Measurements from ENCODE around the gene FYN.

DNA sequence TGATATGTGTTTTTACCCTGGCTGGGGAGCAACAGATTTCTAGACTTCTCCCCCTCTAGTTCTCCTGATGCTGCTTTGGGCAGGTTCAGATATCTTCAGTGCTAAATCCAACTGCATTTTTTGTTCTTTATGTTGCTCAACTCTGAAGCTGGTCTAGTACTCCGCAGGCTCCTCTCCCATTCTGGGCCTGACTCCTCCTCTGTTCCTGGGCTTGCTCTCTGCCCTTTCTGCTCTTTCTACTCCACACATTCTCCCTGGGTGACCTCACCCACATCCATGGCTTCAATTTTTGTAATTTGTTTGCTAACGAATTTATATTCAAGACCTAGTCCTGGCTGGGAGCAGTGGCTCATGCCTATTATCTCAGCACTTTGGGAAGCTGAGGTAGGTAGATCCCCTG lies 6.4 kb downstream of the FYN start:
- TF ChIP-seq, protein P1, sequence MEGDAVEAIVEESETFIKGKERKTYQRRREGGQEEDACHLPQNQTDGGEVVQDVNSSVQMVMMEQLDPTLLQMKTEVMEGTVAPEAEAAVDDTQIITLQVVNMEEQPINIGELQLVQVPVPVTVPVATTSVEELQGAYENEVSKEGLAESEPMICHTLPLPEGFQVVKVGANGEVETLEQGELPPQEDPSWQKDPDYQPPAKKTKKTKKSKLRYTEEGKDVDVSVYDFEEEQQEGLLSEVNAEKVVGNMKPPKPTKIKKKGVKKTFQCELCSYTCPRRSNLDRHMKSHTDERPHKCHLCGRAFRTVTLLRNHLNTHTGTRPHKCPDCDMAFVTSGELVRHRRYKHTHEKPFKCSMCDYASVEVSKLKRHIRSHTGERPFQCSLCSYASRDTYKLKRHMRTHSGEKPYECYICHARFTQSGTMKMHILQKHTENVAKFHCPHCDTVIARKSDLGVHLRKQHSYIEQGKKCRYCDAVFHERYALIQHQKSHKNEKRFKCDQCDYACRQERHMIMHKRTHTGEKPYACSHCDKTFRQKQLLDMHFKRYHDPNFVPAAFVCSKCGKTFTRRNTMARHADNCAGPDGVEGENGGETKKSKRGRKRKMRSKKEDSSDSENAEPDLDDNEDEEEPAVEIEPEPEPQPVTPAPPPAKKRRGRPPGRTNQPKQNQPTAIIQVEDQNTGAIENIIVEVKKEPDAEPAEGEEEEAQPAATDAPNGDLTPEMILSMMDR (IDR thresholded peaks at IDR 0.05): no peak
- no peak for TF ChIP-seq EP300 (IDR thresholded peaks at IDR 0.05)
- TF ChIP-seq POLR2A (IDR thresholded peaks at IDR 0.05; ENCODE audit: low read depth): no peak

Data from esophagus muscularis mucosa (tissue), 4 donors.